SJCRH30 (cell line): ENCODE measurements around the gene GCC2. TPM values are rescaled to one million over a fixed set of nuclear protein-coding genes. Genes with fewer than 3 reads are reported as not detected.

Experiments used
- DNase-seq, 2 experiments: peaks; one replicate each; pipeline ENCODE4 v3.0.0-alpha.2; 2015 to 2020
- H3K27ac ChIP-seq: fragments of 250-450 bp; sonication (Bioruptor Pico); 2 replicates; pipeline ENCODE4 v1.5.1; 2020; ENCODE audit warnings: mild to moderate bottlenecking, moderate library complexity
- H3K27me3 ChIP-seq: fragments of 250-450 bp; sonication (Bioruptor Pico); 2 replicates; pipeline ENCODE4 v1.5.1; 2020; ENCODE audit warnings: mild to moderate bottlenecking, moderate library complexity
- H3K36me3 ChIP-seq: fragments of 250-450 bp; sonication (Bioruptor Pico); 2 replicates; pipeline ENCODE4 v1.5.1; 2020; ENCODE audit warnings: mild to moderate bottlenecking, moderate library complexity
- H3K4me1 ChIP-seq: fragments of 250-450 bp; sonication (Bioruptor Pico); 2 replicates; pipeline ENCODE4 v1.5.1; 2020; ENCODE audit warnings: mild to moderate bottlenecking, moderate library complexity
- H3K4me3 ChIP-seq: fragments of 250-450 bp; sonication (Bioruptor Pico); 2 replicates; pipeline ENCODE4 v1.5.1; 2020; ENCODE audit warnings: mild to moderate bottlenecking, moderate library complexity
- H3K9me3 ChIP-seq: fragments of 250-450 bp; sonication (Bioruptor Pico); replicated peaks from 2 replicates; pipeline ENCODE4 v1.5.1; 2020; ENCODE audit warnings: mild to moderate bottlenecking, moderate library complexity
- total RNA-seq: library from RNA; depleted of rRNA; stranded (reverse); fragments of >200 nt; shearing (Covaris generic); gene quantifications from 2 replicates; pipeline ENCODE4 v1.2.3, GENCODE V29; 2014

Gene GCC2
- total RNA-seq, 1 experiment from 2014 or later, result 29.1 TPM

DNA sequence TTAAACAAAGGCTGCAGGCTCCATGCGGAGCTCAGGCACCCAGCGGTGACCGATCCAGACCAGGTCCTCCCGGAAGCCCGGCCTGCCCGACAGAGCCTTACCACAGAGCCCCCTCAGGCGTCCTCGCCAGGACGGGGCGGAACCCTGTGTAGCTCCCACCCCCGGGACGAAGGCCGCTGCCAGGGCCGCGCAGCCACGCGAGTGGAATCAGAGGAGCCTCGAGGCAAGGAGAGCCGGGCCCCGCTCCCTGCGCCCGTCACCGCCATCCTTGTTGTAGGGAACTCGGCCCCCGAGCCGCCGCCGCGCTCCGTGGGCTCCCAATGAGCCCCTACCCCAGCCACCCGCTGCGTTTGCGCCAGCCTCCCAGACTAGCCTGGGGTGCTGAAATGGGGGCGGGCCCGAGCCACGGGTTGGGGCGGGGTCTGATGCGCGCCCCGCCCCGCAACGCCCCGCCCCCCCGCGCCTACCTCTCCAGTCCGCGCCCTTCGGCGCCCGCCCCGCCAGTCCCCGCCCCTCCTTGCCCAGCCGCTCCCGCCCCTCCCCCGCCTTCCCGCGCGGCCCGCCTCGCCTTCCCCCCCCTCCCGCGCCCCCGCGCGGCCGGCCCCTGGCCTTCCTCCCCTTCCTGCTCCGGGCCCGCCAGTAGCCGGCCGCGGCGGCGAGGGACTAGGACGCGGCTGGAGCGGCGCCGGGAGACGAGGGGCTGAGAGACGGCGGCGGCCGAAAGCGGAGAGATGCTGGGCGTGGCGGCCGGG, 85.0 kb downstream of the GCC2 start, which contains the start of gene LIMS1:
Gene LIMS1, plus strand, starts transcription at position 639 of the 752 bp plus-strand sequence. Its CDS starts 93 bp downstream, at position 732.
- Histone ChIP-seq H3K9me3 (no peaks in the 10 kb centered on the region), H3K4me3 (peak within 1 kb of the TSS; percentile 85), H3K4me1 (peaks cover 14% of the 10 kb centered on the region), H3K27ac (peak within 1 kb of the TSS; percentile 95), H3K36me3 (no peaks in the 10 kb centered on the region), H3K27me3 (no peaks in the 10 kb centered on the region)
- DNase-seq, result peak; percentile 93

DNA sequence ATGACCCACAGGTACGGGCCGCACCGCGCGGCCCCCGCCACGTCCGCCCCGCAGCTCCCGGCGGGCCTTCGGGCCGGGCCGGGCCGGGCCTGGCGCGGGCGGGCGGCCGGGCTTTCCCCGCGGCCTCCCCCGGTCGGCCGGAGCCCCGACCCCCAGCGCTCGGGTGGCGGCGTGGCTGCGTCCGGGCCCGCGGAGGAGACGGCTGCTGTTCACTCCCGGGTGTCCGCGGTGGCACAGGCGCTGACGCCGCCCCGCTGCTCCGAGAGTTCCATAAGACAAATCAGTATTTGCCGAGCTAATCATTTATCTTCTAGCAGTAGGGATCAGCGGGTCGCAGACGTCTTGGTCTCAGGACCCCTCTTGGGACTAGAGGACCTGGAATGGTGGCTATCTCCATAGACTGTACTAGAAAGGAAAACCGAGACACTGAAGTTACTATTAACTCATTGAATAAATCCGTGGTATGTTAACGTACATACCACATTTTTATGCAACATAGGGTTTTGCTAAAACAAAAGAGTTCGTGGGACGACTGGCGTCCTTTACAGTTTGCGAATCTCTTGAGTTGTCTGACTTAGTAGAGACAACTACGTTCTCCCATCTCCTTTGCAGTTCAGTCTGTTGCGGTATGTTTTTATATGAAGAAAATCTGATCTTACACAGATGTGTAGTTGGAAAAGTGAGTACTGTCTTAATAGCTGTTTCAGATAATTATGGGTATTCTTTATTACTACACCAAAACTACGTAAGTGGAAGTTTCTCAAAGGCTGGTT, 85.8 kb downstream of the GCC2 start:
- H3K27me3 ChIP-seq, result no peaks in the 10 kb centered on the region
- DNase-seq, result peak; percentile 42 to 59
- H3K4me1 ChIP-seq, result peaks cover 14% of the 10 kb centered on the region
- no peaks in the 10 kb centered on the region for H3K9me3 ChIP-seq
- H3K36me3 ChIP-seq, result no peaks in the 10 kb centered on the region
- peak overlapping the region; percentile 95 for H3K27ac ChIP-seq
- H3K4me3 ChIP-seq, result peak overlapping the region; percentile 85

DNA sequence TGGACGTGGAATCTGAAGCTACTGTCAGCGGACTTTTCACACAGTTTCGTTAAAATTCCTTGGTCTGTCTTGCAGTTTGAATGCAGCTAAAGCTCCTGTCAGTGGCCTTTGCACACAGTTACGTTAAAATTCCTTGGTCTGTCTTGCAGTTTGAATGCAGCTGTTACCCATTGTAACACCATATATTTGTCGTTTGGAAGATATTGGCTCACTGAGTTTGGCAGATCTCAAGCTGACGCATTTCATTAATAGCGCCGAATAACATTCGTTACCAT, 86.3 kb downstream of the GCC2 start:
- peak overlapping the region; percentile 85 for H3K4me3 ChIP-seq

DNA sequence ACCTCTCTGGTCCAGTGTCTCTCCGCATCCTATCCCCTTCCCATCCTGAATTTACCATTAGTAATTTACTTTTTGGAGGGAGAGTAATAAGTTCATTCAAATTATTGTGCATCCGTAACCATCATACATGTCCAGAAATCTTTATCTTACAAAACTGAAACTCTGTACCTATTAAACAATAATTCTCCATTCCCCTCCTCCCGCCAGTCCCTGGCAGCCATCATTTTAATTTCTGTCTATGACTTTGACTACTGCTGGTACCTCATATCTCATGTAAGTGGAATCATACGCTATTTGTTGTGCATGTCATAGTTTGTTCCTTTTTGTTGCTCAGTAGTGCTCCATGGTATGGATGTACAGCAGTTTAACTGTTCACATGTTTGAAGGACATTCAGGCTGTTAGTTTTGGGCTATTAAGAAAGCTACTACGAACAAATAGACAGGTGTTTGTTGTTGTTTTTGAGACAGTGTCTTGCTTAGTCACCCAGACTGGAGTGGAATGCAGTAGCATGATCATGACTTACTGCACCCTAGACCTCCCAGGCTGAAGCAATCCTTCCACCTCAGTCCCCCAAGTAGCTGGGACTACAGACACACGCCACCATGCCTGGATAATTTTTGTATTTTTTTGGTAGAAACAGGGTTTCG, 87.3 kb downstream of the GCC2 start:
- DNase-seq, result peak in 1 of 2 experiments; percentile 14
- Histone ChIP-seq H3K27ac (no peak overlapping the region; the same call in 1 of the 2 replicates), H3K4me1 (peaks cover 14% of the 10 kb centered on the region), H3K27me3 (no peaks in the 10 kb centered on the region), H3K9me3 (no peaks in the 10 kb centered on the region), H3K36me3 (peaks cover 2% of the 10 kb centered on the region; the same call in 1 of the 2 replicates), H3K4me3 (peak overlapping the region; percentile 85)

More for the DNA sequence above, 86.3 kb downstream of the GCC2 start:
- Histone ChIP-seq H3K9me3 (no peaks in the 10 kb centered on the region), H3K27ac (peak overlapping the region; percentile 95), H3K36me3 (no peaks in the 10 kb centered on the region), H3K4me1 (peaks cover 14% of the 10 kb centered on the region), H3K27me3 (no peaks in the 10 kb centered on the region)
- peak; percentile 14 to 58 for DNase-seq

DNA sequence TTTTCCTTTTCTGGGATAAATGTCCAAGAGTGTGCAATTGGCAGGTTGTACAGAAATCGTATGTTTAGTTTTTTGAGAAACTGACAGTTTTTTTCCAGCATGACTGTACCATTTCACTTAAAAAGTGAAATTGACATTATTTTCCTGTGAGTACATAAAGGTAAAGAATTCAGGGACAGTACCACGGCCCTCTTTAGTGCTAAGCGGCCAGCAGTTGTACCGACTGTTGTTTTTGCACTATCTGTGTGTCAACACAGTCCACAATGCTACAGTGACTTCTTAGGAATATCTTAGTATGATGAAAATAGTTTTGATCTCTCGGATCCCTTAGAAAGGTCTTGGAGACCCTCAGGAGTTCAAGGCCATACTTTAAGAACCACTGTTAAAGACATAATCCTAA, 87.9 kb downstream of the GCC2 start:
- no peak overlapping the region for H3K4me3 ChIP-seq
- no peak for DNase-seq
- H3K36me3 ChIP-seq, result peaks cover 2% of the 10 kb centered on the region; the same call in 1 of the 2 replicates
- no peaks in the 10 kb centered on the region for H3K27me3 ChIP-seq
- peaks cover 14% of the 10 kb centered on the region for H3K4me1 ChIP-seq
- no peaks in the 10 kb centered on the region for H3K9me3 ChIP-seq
- H3K27ac ChIP-seq, result no peak overlapping the region

DNA sequence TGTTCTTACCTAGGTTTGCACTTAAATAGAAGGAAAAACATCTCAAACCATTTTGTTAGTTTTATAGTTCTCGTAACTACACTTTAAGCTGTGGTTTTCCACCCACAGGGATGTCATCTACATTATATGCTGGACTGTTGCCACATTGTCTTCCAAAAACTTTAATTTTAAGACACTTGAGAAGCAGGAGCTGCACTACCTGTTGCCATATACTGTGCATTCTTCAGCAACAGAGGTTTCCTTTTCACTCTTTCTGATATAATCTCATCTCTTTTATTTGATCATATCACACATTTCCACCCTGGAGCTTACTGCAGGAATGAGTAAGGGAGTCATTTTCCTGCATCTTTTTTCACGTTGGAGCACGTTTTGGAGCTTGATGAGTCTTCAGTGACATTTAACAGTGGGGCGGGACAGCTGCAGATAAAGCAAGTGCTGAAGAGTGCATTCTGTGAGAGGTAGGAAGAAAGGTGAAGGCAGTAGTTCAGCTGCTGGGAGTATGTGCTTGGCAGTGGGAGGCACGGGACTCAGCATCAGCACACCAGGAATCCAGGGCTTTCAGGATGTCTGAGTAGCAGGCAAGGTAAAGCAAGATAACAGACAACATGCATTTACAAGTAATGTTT, 89.1 kb downstream of the GCC2 start:
- Histone ChIP-seq H3K9me3 (no peaks in the 10 kb centered on the region), H3K4me1 (peaks cover 14% of the 10 kb centered on the region), H3K27me3 (no peaks in the 10 kb centered on the region), H3K36me3 (peaks cover 2% of the 10 kb centered on the region; the same call in 1 of the 2 replicates), H3K4me3 (no peak overlapping the region), H3K27ac (no peak overlapping the region)
- DNase-seq, result no peak

DNA sequence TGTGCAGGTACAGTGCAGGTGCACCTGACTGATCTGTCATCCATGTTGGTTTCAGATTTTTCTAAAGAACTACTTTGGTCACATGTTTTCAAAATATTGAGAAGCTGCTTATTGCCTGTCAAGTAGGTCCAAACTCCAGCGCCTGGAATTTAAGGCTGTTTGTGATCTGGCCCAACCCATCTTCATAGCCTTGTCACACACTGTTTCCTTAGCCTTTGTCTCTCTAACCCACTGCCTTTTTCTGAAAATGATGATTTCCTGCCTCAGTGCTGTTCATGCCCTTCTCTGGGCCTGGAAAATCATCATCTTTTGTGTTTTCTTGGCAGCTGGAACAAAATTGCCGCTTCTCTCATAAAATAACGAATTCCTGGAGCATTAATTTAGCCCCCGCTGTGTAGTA, 92.4 kb downstream of the GCC2 start:
- H3K36me3 ChIP-seq, result peaks cover 2% of the 10 kb centered on the region; the same call in 1 of the 2 replicates
- DNase-seq, result no peak
- H3K27me3 ChIP-seq, result no peaks in the 10 kb centered on the region
- no peaks in the 10 kb centered on the region for H3K9me3 ChIP-seq
- no peak overlapping the region for H3K27ac ChIP-seq
- H3K4me1 ChIP-seq, result peaks cover 8% of the 10 kb centered on the region; the same call in 1 of the 2 replicates
- no peak overlapping the region for H3K4me3 ChIP-seq

DNA sequence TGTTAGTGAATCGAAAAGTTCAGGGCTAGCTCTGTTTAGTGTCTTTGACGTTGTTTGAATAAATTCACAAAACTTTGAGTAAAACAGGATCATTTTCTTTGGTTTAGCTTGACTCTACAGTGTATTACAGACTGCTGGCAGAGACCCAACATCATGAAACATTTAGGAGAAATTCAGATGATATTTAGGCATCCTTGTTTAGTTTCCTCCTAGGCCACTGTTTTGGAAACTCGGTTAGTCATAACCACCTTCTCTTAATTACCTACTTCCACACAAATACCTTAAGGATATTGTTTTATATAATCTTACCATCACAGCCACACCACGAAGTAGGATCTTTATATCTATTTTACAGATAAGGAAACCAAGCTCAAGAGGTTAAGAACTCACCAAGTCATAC, 93.1 kb downstream of the GCC2 start:
- Histone ChIP-seq H3K27me3 (no peaks in the 10 kb centered on the region), H3K36me3 (peaks cover 2% of the 10 kb centered on the region; the same call in 1 of the 2 replicates), H3K4me1 (peaks cover 2% of the 10 kb centered on the region; the same call in 1 of the 2 replicates), H3K4me3 (no peak overlapping the region), H3K27ac (no peak overlapping the region), H3K9me3 (no peaks in the 10 kb centered on the region)
- no peak for DNase-seq

DNA sequence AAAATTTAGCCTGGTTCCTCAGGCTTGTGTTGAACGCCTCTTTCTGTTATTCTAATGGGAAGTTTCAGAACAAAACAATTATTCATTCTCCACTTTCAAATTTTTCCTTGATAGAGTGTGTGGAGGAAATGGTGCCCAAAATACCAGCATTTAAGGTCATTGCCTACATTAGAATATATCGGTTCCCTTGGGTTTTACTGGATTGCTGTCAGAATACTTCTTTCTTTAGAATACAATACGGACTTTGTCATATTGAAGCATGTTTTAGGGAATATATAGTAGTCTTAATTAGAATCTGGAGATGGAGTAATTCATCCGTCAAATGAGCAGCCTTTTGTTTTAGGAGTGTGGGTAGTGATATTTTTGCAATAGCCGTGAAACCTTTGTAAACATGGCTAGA, 98.6 kb downstream of the GCC2 start:
- H3K27ac ChIP-seq, result no peak overlapping the region
- H3K4me3 ChIP-seq, result no peak overlapping the region
- H3K36me3 ChIP-seq, result no peaks in the 10 kb centered on the region
- H3K4me1 ChIP-seq, result peaks cover 3% of the 10 kb centered on the region; the same call in 1 of the 2 replicates
- no peak for DNase-seq
- no peaks in the 10 kb centered on the region for H3K27me3 ChIP-seq
- no peaks in the 10 kb centered on the region for H3K9me3 ChIP-seq

DNA sequence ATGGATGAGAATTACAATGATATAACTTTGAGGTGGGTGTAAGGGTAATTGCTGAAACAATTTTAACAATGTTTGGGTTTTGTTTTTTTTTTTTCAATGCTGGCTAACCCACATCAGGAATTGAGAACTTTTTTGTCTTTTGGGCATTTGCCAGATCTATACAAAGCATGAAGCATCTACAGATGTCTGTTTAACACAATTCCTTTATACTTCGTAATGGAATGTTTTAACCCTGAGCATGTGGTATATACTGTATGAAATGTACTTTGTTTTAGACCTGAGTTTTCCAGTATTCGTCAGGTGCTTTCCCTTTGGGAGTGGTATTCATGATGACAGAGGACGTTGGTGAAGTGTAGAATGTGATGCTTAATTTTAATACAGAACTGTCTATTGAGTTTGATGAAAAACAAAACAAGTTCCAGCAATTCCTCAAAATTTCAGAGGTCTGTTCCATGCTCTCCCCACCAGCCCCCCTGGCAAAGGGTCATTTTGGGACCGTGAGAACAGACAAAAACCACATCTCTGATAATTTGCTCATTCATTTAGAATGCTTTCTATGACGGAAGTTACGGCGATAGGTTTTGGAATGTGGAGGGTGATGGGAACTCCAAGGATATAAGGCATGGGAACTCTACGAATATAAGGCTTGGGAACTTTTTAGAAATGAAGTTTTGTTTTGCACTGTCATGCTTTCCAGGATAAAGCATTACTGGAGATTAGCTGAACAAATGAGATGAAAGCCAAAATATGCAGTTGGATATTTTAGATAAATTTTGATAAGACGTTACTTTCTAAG, 99.4 kb downstream of the GCC2 start:
- H3K4me1 ChIP-seq, result peaks cover 3% of the 10 kb centered on the region; the same call in 1 of the 2 replicates
- no peak for DNase-seq
- no peaks in the 10 kb centered on the region for H3K9me3 ChIP-seq
- no peak overlapping the region for H3K27ac ChIP-seq
- H3K4me3 ChIP-seq, result no peak overlapping the region
- no peaks in the 10 kb centered on the region for H3K36me3 ChIP-seq
- H3K27me3 ChIP-seq, result no peaks in the 10 kb centered on the region

DNA sequence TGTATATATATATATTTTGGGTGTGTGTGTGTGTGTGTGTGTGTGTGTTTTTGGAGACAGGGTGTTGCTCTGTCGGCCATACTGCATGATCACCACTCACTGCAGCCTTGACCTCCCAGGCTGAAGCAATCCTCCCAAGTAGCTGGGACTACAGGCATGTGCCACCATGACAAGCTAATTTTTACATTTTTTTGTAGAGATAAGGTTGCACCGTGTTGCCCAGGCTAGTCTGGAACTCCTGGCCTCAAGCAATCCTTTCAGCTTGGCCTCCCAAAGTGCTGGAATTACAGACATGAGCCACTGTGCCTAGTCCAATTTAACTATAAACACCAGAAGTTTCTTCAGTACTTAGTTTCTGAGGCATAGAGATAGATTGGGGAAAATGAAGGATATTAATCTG, 103.6 kb downstream of the GCC2 start:
- Histone ChIP-seq H3K27me3 (no peaks in the 10 kb centered on the region), H3K36me3 (0 out of 2 replicates have a peak, but pooled peaks cover 2% of the 10 kb centered on the region), H3K4me1 (peaks cover 3% of the 10 kb centered on the region; the same call in 1 of the 2 replicates), H3K27ac (no peak overlapping the region), H3K4me3 (no peak overlapping the region), H3K9me3 (0 out of 2 replicates have a peak, but pooled peaks cover 2% of the 10 kb centered on the region)
- DNase-seq, result no peak

DNA sequence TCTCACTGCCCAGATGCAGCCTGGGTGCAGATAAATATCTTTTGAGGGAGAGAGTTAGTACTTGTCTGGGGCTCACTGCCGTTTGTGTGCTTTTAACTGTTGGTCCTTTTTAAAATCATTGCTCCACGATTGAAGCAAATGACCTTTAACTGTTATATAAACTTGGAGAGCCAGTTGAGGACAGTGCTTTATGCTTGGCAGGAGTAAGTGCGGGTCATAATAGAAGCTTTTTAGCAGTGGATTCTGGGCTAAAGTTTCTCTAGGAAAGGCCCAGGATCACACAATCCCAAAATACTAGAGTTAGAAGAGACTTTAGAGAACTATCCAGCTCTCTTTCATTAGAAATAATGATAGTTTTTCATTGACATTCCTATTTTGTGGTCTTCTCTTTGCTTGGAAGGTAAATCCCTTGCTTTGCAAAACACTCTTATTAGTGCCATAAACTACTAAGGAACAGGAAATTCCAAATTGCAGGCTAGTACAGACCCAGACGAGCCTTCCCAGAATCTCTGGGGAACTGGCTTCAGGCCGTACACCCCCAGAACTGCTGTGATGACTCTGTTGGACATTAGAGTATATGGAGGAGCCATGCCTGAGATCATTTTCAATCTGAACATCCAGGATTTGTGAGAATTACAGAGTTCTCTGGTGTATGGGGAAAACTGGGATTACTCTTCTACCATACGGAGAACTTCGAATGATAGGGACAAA, 104.4 kb downstream of the GCC2 start:
- no peak overlapping the region for H3K4me3 ChIP-seq
- H3K27ac ChIP-seq, result no peak overlapping the region
- H3K36me3 ChIP-seq, result 0 out of 2 replicates have a peak, but pooled peaks cover 2% of the 10 kb centered on the region
- H3K27me3 ChIP-seq, result no peaks in the 10 kb centered on the region
- no peaks in the 10 kb centered on the region for H3K4me1 ChIP-seq
- DNase-seq, result no peak
- 0 out of 2 replicates have a peak, but pooled peaks cover 2% of the 10 kb centered on the region for H3K9me3 ChIP-seq

DNA sequence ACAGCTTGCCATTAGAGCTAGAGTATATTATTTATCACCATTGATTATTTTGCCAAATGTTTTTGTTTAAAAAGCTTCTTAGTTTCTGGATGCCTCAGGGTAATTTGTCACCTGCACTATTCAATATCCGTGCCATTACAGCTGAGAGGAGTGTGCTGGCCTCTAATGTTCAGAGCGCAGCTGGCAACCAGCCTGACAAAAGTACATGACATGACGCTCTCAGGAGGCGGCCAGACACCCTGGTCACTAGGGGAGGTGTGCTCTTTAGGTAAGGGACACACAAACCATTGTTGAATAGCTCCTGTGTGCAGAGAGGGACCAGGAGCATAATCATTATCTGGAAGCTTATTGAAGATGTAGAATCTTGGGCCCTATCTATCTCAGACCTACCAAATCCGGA, 105.5 kb downstream of the GCC2 start:
- no peak overlapping the region for H3K4me3 ChIP-seq
- 0 out of 2 replicates have a peak, but pooled peaks cover 2% of the 10 kb centered on the region for H3K9me3 ChIP-seq
- 0 out of 2 replicates have a peak, but pooled peaks cover 2% of the 10 kb centered on the region for H3K36me3 ChIP-seq
- no peaks in the 10 kb centered on the region for H3K27me3 ChIP-seq
- H3K4me1 ChIP-seq, result no peaks in the 10 kb centered on the region
- DNase-seq, result no peak
- H3K27ac ChIP-seq, result no peak overlapping the region
